Colonic mucosa (tissue), 4 donors: ENCODE data around the gene ANAPC2. TPM values are rescaled to one million over a fixed set of nuclear protein-coding genes. Genes with fewer than 3 reads are reported as not detected.

ENCODE experiments used
- DNase-seq: peaks from one replicate; pipeline ENCODE4 v3.0.0-alpha.2; 2020
- H3K27ac ChIP-seq: fragments of 200-600 bp; one replicate; pipeline ENCODE4 v1.8.0; 2021
- H3K27me3 ChIP-seq: fragments of 200-600 bp; one replicate; pipeline ENCODE4 v1.8.0; 2021
- H3K36me3 ChIP-seq: fragments of 200-600 bp; one replicate; pipeline ENCODE4 v1.8.0; 2021
- H3K4me1 ChIP-seq: fragments of 200-600 bp; one replicate; pipeline ENCODE4 v1.8.0; 2021; ENCODE audit warnings: mild to moderate bottlenecking
- H3K4me3 ChIP-seq: fragments of 200-600 bp; one replicate; pipeline ENCODE4 v1.8.0; 2021
- H3K9ac ChIP-seq, 2 donors: one replicate each; pipeline ENCODE4 v1.7.0; 2013; ENCODE audit warnings: control low read depth in 2 of 2, low read depth in 2 of 2, low read length in 2 of 2
- H3K9me3 ChIP-seq: fragments of 200-600 bp; one replicate; pipeline ENCODE4 v1.8.0; 2021
- CTCF ChIP-seq: fragments of 200-600 bp; IDR thresholded peaks from one replicate; pipeline ENCODE4 v1.8.0; 2022; ENCODE audit warnings: antibody characterized with exemption, mild to moderate bottlenecking
- intact Hi-C: fragments of 100-400 bp; cut with DNase I; formaldehyde crosslinking; loops from one replicate; pipeline ENCODE4 v1.14.1; 2022
- total RNA-seq, 2 donors: library from RNA; stranded (reverse); fragmentation: NEBNext Ultra II Directional in 1 of 2; extraction: Animal tissue kit (Norgen Biotek cat#: 25700) in 1 of 2; gene quantifications; one replicate each; pipeline ENCODE4 v1.2.1, GENCODE V29; 2021
- donor health status: healthy.
- donor health status: DM: no; HTN: no; CAD: no.
- donor health status: DM: no; HTN: no; CAD: no.

Gene ANAPC2
- total RNA-seq, 2 donors from 2014 or later: 33.8 to 67.8 TPM

DNA sequence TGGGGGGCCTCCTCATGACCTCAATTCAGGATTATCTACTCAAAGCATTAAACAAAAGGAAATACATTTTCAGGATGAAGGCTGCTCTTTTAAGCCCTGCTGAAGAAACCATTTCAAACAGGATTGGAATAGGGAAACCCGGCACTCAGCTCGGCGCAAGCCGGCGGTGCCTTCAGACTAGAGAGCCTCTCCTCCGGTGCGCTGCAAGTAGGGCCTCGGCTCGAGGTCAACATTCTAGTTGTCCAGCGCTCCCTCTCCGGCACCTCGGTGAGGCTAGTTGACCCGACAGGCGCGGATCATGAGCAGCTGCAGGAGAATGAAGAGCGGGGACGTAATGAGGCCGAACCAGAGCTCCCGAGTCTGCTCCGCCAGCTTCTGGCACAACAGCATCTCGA is 16.4 kb upstream of the ANAPC2 start:
- intact Hi-C loops: no loop called here
- no peaks in the 10 kb centered on the region for H3K27me3 ChIP-seq
- H3K9ac ChIP-seq: peak overlapping the region; percentile 93 to 96
- DNase-seq: no peak
- peaks cover 24% of the 10 kb centered on the region for H3K4me1 ChIP-seq
- no peak for TF ChIP-seq CTCF
- no peaks in the 10 kb centered on the region for H3K36me3 ChIP-seq
- H3K27ac ChIP-seq: peak overlapping the region; percentile 78
- peak overlapping the region; percentile 100 for H3K4me3 ChIP-seq
- no peaks in the 10 kb centered on the region for H3K9me3 ChIP-seq

- Histone ChIP-seq H3K9ac (no peak overlapping the region), H3K4me3 (no peak overlapping the region), H3K36me3 (no peaks in the 10 kb centered on the region), H3K9me3 (no peaks in the 10 kb centered on the region), H3K27ac (no peak overlapping the region), H3K27me3 (no peaks in the 10 kb centered on the region), H3K4me1 (peaks cover 25% of the 10 kb centered on the region)
- no peak for DNase-seq
- intact Hi-C loops: no loop called here
- no peak for TF ChIP-seq CTCF
Measured at GRCh38 chr9:137202966-137203365, 14.6 kb upstream of the ANAPC2 start.

GRCh38 chr9:137201205-137201868 is 13.0 kb upstream of the ANAPC2 start:
- Histone ChIP-seq H3K4me1 (peaks cover 29% of the 10 kb centered on the region), H3K27ac (peak overlapping the region; percentile 62), H3K4me3 (peak overlapping the region; percentile 50), H3K36me3 (no peaks in the 10 kb centered on the region), H3K9me3 (no peaks in the 10 kb centered on the region), H3K9ac (peak overlapping the region; percentile 81 to 85), H3K27me3 (no peaks in the 10 kb centered on the region)
- TF ChIP-seq CTCF: no peak
- DNase-seq: no peak
- intact Hi-C loops: no loop called here

GRCh38 chr9:137200311-137201204 is 12.2 kb upstream of the ANAPC2 start, which contains the start of gene TPRN:
TSS of gene TPRN (minus strand) at chr9:137200741. CDS start at chr9:137200711, 30 bp downstream.
- DNase-seq: peak; percentile 99
- H3K4me1 ChIP-seq: peaks cover 30% of the 10 kb centered on the region
- H3K27me3 ChIP-seq: no peaks in the 10 kb centered on the region
- H3K27ac ChIP-seq: peak within 1 kb of the TSS; percentile 90
- intact Hi-C loops: no loop called here
- no peaks in the 10 kb centered on the region for H3K36me3 ChIP-seq
- TF ChIP-seq CTCF: no peak
- no peaks in the 10 kb centered on the region for H3K9me3 ChIP-seq
- H3K9ac ChIP-seq: peak within 1 kb of the TSS; percentile 87 to 92
- peak within 1 kb of the TSS; percentile 50 for H3K4me3 ChIP-seq

GRCh38 chr9:137199411-137200121 is 11.2 kb upstream of the ANAPC2 start:
- H3K9ac ChIP-seq: peak overlapping the region; percentile 87 to 92
- H3K27me3 ChIP-seq: no peaks in the 10 kb centered on the region
- H3K36me3 ChIP-seq: no peaks in the 10 kb centered on the region
- peak overlapping the region; percentile 50 for H3K4me3 ChIP-seq
- no peak for TF ChIP-seq CTCF
- no peak for DNase-seq
- H3K9me3 ChIP-seq: no peaks in the 10 kb centered on the region
- peaks cover 35% of the 10 kb centered on the region for H3K4me1 ChIP-seq
- H3K27ac ChIP-seq: peak overlapping the region; percentile 90
- intact Hi-C loops: no loop called here
